ENCODE measurements around the gene MEF2A.
A peak's percentile ranks its signal among the peaks of the same experiment; 100 is the strongest.

The MEF2A gene

GRCh38 chr15:99720533-99720932, 154.7 kb downstream of the MEF2A start:
- peaks cover 9% of the 10 kb centered on the region for H3K9me3 ChIP-seq (ENCODE audit: control insufficient read depth, insufficient read depth, low read length)
- H3K4me1 ChIP-seq (ENCODE audit: insufficient read depth, low read length), result no peaks in the 10 kb centered on the region
- H3K36me3 ChIP-seq (ENCODE audit: insufficient read depth, low read length), result peaks cover 4% of the 10 kb centered on the region; the same call in 1 of the 2 replicates
- H3K9ac ChIP-seq (ENCODE audit: low read depth, low read length), result no peak overlapping the region

GRCh38 chr15:99721104-99721778, 155.5 kb downstream of the MEF2A start:
- peaks cover 13% of the 10 kb centered on the region for H3K9me3 ChIP-seq (ENCODE audit: control insufficient read depth, insufficient read depth, low read length)
- no peak overlapping the region for H3K9ac ChIP-seq (ENCODE audit: low read depth, low read length)
- H3K36me3 ChIP-seq (ENCODE audit: insufficient read depth, low read length), result peaks cover 4% of the 10 kb centered on the region; the same call in 1 of the 2 replicates
- no peaks in the 10 kb centered on the region for H3K4me1 ChIP-seq (ENCODE audit: insufficient read depth, low read length)

GRCh38 chr15:99721896-99722295, 156.1 kb downstream of the MEF2A start:
- peaks cover 13% of the 10 kb centered on the region for H3K9me3 ChIP-seq (ENCODE audit: control insufficient read depth, insufficient read depth, low read length)
- no peaks in the 10 kb centered on the region for H3K4me1 ChIP-seq (ENCODE audit: insufficient read depth, low read length)
- no peak overlapping the region for H3K9ac ChIP-seq (ENCODE audit: low read depth, low read length)
- peaks cover 4% of the 10 kb centered on the region; the same call in 1 of the 2 replicates for H3K36me3 ChIP-seq (ENCODE audit: insufficient read depth, low read length)

- no peak overlapping the region for H3K9ac ChIP-seq (ENCODE audit: low read depth, low read length)
- peaks cover 4% of the 10 kb centered on the region; the same call in 1 of the 2 replicates for H3K36me3 ChIP-seq (ENCODE audit: insufficient read depth, low read length)
- peaks cover 13% of the 10 kb centered on the region for H3K9me3 ChIP-seq (ENCODE audit: control insufficient read depth, insufficient read depth, low read length)
- H3K4me1 ChIP-seq (ENCODE audit: insufficient read depth, low read length), result no peaks in the 10 kb centered on the region
Measured at GRCh38 chr15:99722406-99722805, 156.6 kb downstream of the MEF2A start.

GRCh38 chr15:99726333-99726732, 160.5 kb downstream of the MEF2A start:
- Histone ChIP-seq H3K4me1 (ENCODE audit: insufficient read depth, low read length) (peaks cover 10% of the 10 kb centered on the region; the same call in 1 of the 2 replicates), H3K36me3 (ENCODE audit: insufficient read depth, low read length) (peaks cover 10% of the 10 kb centered on the region), H3K9ac (ENCODE audit: low read depth, low read length) (no peak overlapping the region), H3K9me3 (ENCODE audit: control insufficient read depth, insufficient read depth, low read length) (peaks cover 13% of the 10 kb centered on the region)

GRCh38 chr15:99727330-99727729, 161.5 kb downstream of the MEF2A start:
- peaks cover 13% of the 10 kb centered on the region for H3K9me3 ChIP-seq (ENCODE audit: control insufficient read depth, insufficient read depth, low read length)
- peaks cover 10% of the 10 kb centered on the region; the same call in 1 of the 2 replicates for H3K4me1 ChIP-seq (ENCODE audit: insufficient read depth, low read length)
- H3K9ac ChIP-seq (ENCODE audit: low read depth, low read length), result no peak overlapping the region
- peaks cover 10% of the 10 kb centered on the region for H3K36me3 ChIP-seq (ENCODE audit: insufficient read depth, low read length)

- peaks cover 10% of the 10 kb centered on the region; the same call in 1 of the 2 replicates for H3K4me1 ChIP-seq (ENCODE audit: insufficient read depth, low read length)
- H3K36me3 ChIP-seq (ENCODE audit: insufficient read depth, low read length), result peaks cover 10% of the 10 kb centered on the region
- no peak overlapping the region for H3K9ac ChIP-seq (ENCODE audit: low read depth, low read length)
- peaks cover 13% of the 10 kb centered on the region for H3K9me3 ChIP-seq (ENCODE audit: control insufficient read depth, insufficient read depth, low read length)
Measured at GRCh38 chr15:99727733-99728132, 161.9 kb downstream of the MEF2A start.

GRCh38 chr15:99728916-99729315, 163.1 kb downstream of the MEF2A start:
- no peak overlapping the region for H3K9ac ChIP-seq (ENCODE audit: low read depth, low read length)
- peaks cover 10% of the 10 kb centered on the region for H3K36me3 ChIP-seq (ENCODE audit: insufficient read depth, low read length)
- H3K9me3 ChIP-seq (ENCODE audit: control insufficient read depth, insufficient read depth, low read length), result peaks cover 13% of the 10 kb centered on the region
- H3K4me1 ChIP-seq (ENCODE audit: insufficient read depth, low read length), result peaks cover 10% of the 10 kb centered on the region; the same call in 1 of the 2 replicates

- Histone ChIP-seq H3K36me3 (ENCODE audit: insufficient read depth, low read length) (peaks cover 10% of the 10 kb centered on the region), H3K4me1 (ENCODE audit: insufficient read depth, low read length) (peaks cover 10% of the 10 kb centered on the region; the same call in 1 of the 2 replicates), H3K9me3 (ENCODE audit: control insufficient read depth, insufficient read depth, low read length) (peaks cover 13% of the 10 kb centered on the region), H3K9ac (ENCODE audit: low read depth, low read length) (no peak overlapping the region)
Measured at GRCh38 chr15:99729327-99729726, 163.5 kb downstream of the MEF2A start.

- H3K9me3 ChIP-seq (ENCODE audit: control insufficient read depth, insufficient read depth, low read length), result peaks cover 10% of the 10 kb centered on the region
- H3K36me3 ChIP-seq (ENCODE audit: insufficient read depth, low read length), result peaks cover 10% of the 10 kb centered on the region
- H3K9ac ChIP-seq (ENCODE audit: low read depth, low read length), result no peak overlapping the region
- H3K4me1 ChIP-seq (ENCODE audit: insufficient read depth, low read length), result peaks cover 10% of the 10 kb centered on the region; the same call in 1 of the 2 replicates
Measured at GRCh38 chr15:99729920-99730319, 164.1 kb downstream of the MEF2A start.

- Histone ChIP-seq H3K4me1 (ENCODE audit: insufficient read depth, low read length) (peaks cover 10% of the 10 kb centered on the region; the same call in 1 of the 2 replicates), H3K36me3 (ENCODE audit: insufficient read depth, low read length) (peaks cover 10% of the 10 kb centered on the region), H3K9me3 (ENCODE audit: control insufficient read depth, insufficient read depth, low read length) (no peaks in the 10 kb centered on the region), H3K9ac (ENCODE audit: low read depth, low read length) (peak overlapping the region; percentile 73)
Measured at GRCh38 chr15:99731336-99732123, 165.7 kb downstream of the MEF2A start.

GRCh38 chr15:99732124-99732750, 166.5 kb downstream of the MEF2A start:
- peaks cover 10% of the 10 kb centered on the region for H3K36me3 ChIP-seq (ENCODE audit: insufficient read depth, low read length)
- no peaks in the 10 kb centered on the region for H3K9me3 ChIP-seq (ENCODE audit: control insufficient read depth, insufficient read depth, low read length)
- H3K4me1 ChIP-seq (ENCODE audit: insufficient read depth, low read length), result peaks cover 10% of the 10 kb centered on the region; the same call in 1 of the 2 replicates
- peak overlapping the region; percentile 73 for H3K9ac ChIP-seq (ENCODE audit: low read depth, low read length)

- Histone ChIP-seq H3K4me1 (ENCODE audit: insufficient read depth, low read length) (peaks cover 10% of the 10 kb centered on the region; the same call in 1 of the 2 replicates), H3K9me3 (ENCODE audit: control insufficient read depth, insufficient read depth, low read length) (no peaks in the 10 kb centered on the region), H3K9ac (ENCODE audit: low read depth, low read length) (peak overlapping the region; percentile 73; the same call in 1 of the 2 replicates), H3K36me3 (ENCODE audit: insufficient read depth, low read length) (peaks cover 10% of the 10 kb centered on the region)
Measured at GRCh38 chr15:99732751-99733267, 167.0 kb downstream of the MEF2A start.

Data from ES-I3 (cell line).